ENCODE measurements around the gene GOLGA2. TPM values are rescaled to one million over a fixed set of nuclear protein-coding genes. Genes with fewer than 3 reads are reported as not detected.

GOLGA2 gene
- total RNA-seq, 1 experiment from 2014 or later: 87.0 TPM

DNA sequence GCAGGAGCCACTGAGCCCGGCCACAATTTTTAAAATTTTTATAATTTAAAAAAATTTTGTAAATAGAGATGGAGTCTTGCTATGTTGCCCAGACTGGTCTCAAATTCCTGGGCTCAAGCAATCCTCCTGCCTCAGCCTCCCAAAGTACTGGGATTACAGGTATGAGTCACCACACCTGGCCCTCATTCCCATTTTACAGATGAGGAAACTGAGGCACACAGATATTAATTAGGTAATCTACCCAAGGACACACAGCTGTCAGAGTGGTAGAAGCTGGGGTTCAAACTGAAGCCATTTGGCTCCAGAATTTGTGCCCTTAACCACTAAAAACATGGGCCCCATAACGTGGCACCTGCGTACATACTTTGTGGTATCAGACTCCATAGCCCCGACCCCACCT, 38.9 kb upstream of the GOLGA2 start:
- ChIA-PET CTCF (no interaction called here), POLR2A (ENCODE audit: low non-redundant PET) (interaction anchor here (0.6 kb wide), 1 partner anchor 311 kb away, joined by 3 read pairs; no protein-coding TSS in a partner anchor)
- Histone ChIP-seq H3K36me3 (ENCODE audit: insufficient read depth, low read length, poor library complexity, severe bottlenecking) (peaks cover 45% of the 10 kb centered on the region), H3K4me1 (ENCODE audit: insufficient read depth, low read length, poor library complexity, severe bottlenecking) (no peaks in the 10 kb centered on the region), H3K27me3 (replicated peaks; ENCODE audit: insufficient read depth, low read depth, low read length, poor library complexity) (no peaks in the 10 kb centered on the region), H3K9me3 (ENCODE audit: low read depth, low read length, poor library complexity, severe bottlenecking) (no peaks in the 10 kb centered on the region), H3K27ac (ENCODE audit: low read depth, low read length, poor library complexity, severe bottlenecking) (no peak overlapping the region), H3K4me3 (ENCODE audit: low read depth, low read length, poor library complexity, severe bottlenecking) (no peak overlapping the region)
- no TSS peak for BruUV-seq (replicated peaks)
- intact Hi-C loops (cut with micrococcal nuclease; ENCODE audit: unreplicated experiment): no loop called here
- no peak for DNase-seq (ENCODE audit: low spot score)
- TF ChIP-seq, protein P1, sequence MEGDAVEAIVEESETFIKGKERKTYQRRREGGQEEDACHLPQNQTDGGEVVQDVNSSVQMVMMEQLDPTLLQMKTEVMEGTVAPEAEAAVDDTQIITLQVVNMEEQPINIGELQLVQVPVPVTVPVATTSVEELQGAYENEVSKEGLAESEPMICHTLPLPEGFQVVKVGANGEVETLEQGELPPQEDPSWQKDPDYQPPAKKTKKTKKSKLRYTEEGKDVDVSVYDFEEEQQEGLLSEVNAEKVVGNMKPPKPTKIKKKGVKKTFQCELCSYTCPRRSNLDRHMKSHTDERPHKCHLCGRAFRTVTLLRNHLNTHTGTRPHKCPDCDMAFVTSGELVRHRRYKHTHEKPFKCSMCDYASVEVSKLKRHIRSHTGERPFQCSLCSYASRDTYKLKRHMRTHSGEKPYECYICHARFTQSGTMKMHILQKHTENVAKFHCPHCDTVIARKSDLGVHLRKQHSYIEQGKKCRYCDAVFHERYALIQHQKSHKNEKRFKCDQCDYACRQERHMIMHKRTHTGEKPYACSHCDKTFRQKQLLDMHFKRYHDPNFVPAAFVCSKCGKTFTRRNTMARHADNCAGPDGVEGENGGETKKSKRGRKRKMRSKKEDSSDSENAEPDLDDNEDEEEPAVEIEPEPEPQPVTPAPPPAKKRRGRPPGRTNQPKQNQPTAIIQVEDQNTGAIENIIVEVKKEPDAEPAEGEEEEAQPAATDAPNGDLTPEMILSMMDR (conservative IDR thresholded peaks at IDR 0.05; ENCODE audit: low read depth, low read length): no peak
- TF ChIP-seq EZH2 (IDR thresholded peaks at IDR 0.05; ENCODE audit: borderline replicate concordance, low read depth, low read length, poor library complexity, severe bottlenecking): no peak

DNA sequence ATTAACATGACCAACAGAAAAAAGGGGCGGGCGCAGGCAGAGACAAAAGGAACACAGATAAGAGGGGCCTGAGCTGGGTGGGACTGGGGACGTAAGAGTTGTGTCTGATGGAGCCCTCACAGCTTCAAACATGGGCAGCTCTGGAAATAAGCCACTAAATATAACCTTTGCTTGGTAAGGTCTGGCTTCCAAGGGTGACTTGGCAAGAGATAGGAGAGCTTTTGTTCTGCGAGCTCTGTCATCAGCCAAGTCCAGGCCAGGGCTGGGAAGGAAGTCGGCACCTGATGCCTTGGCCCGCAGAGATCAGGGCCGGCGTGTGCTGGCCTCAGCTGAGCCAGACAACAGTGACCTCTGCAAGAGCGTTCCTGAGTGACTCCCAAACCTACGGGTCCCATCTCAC, 34.7 kb upstream of the GOLGA2 start:
- Histone ChIP-seq H3K4me1 (ENCODE audit: insufficient read depth, low read length, poor library complexity, severe bottlenecking) (no peaks in the 10 kb centered on the region), H3K27me3 (replicated peaks; ENCODE audit: insufficient read depth, low read depth, low read length, poor library complexity) (no peaks in the 10 kb centered on the region), H3K9me3 (ENCODE audit: low read depth, low read length, poor library complexity, severe bottlenecking) (no peaks in the 10 kb centered on the region), H3K4me3 (ENCODE audit: low read depth, low read length, poor library complexity, severe bottlenecking) (no peak overlapping the region), H3K27ac (ENCODE audit: low read depth, low read length, poor library complexity, severe bottlenecking) (no peak overlapping the region), H3K36me3 (ENCODE audit: insufficient read depth, low read length, poor library complexity, severe bottlenecking) (peaks cover 37% of the 10 kb centered on the region)
- intact Hi-C loops (cut with micrococcal nuclease; ENCODE audit: unreplicated experiment): no loop called here
- DNase-seq (ENCODE audit: low spot score): no peak
- ChIA-PET CTCF (no interaction called here), POLR2A (ENCODE audit: low non-redundant PET) (no interaction called here)
- BruUV-seq (replicated peaks): no TSS peak
- TF ChIP-seq, protein P1 (conservative IDR thresholded peaks at IDR 0.05; ENCODE audit: low read depth, low read length): no peak
- TF ChIP-seq EZH2 (IDR thresholded peaks at IDR 0.05; ENCODE audit: borderline replicate concordance, low read depth, low read length, poor library complexity, severe bottlenecking): no peak

DNA sequence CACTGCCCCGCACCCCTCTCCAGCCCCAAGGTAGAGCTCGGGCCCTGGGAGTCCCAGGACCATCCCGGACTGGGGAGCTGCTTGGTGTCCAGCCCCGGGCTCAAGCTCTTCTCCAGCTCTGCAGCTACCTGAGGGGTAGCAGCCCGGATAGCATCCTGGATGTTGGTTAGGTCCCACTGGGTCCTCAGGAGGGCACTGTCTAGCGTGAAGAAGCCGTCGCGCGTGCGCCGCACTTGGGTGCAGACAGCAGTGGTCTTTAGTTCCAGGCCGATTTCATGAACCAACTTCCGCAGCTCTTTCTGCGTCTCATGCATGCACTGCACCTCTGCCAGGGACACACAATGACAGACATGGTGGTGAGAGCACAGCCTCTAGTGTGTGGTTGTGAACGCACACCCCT, 33.7 kb upstream of the GOLGA2 start:
- ChIA-PET CTCF (no interaction called here), POLR2A (ENCODE audit: low non-redundant PET) (no interaction called here)

More for the DNA sequence above, 33.7 kb upstream of the GOLGA2 start:
- Histone ChIP-seq H3K27ac (ENCODE audit: low read depth, low read length, poor library complexity, severe bottlenecking) (no peak overlapping the region), H3K9me3 (ENCODE audit: low read depth, low read length, poor library complexity, severe bottlenecking) (no peaks in the 10 kb centered on the region), H3K36me3 (ENCODE audit: insufficient read depth, low read length, poor library complexity, severe bottlenecking) (peaks cover 32% of the 10 kb centered on the region), H3K4me1 (ENCODE audit: insufficient read depth, low read length, poor library complexity, severe bottlenecking) (no peaks in the 10 kb centered on the region), H3K4me3 (ENCODE audit: low read depth, low read length, poor library complexity, severe bottlenecking) (no peak overlapping the region), H3K27me3 (replicated peaks; ENCODE audit: insufficient read depth, low read depth, low read length, poor library complexity) (no peaks in the 10 kb centered on the region)
- TF ChIP-seq, protein P1 (conservative IDR thresholded peaks at IDR 0.05; ENCODE audit: low read depth, low read length): no peak
- TF ChIP-seq EZH2 (IDR thresholded peaks at IDR 0.05; ENCODE audit: borderline replicate concordance, low read depth, low read length, poor library complexity, severe bottlenecking): no peak
- intact Hi-C loops (cut with micrococcal nuclease; ENCODE audit: unreplicated experiment): no loop called here
- DNase-seq (ENCODE audit: low spot score): no peak
- BruUV-seq (replicated peaks): no TSS peak

Data from A673 (cell line).